ENCODE results near the gene HIP1. TPM values are rescaled to one million over a fixed set of nuclear protein-coding genes. Genes with fewer than 3 reads are reported as not detected.

Gene HIP1
- total and polyA plus RNA-seq, 2 of the 13 experiments (the other 11 are each of a cell fraction or from before 2014, with no cell fraction given): 4.5 to 6.2 TPM

- in situ Hi-C loops (cut with HindIII; ENCODE audit: extremely low pct_ligation_motif_present, low pct_unique_long_range_greater_than_20kb): no loop called here
- Histone ChIP-seq H4K20me1 (ENCODE audit: insufficient read depth, low read length) (no peaks in the 10 kb centered on the region), H2AFZ (ENCODE audit: low read length) (no peak overlapping the region), H3K4me1 (ENCODE audit: insufficient read depth, low read length) (peaks cover 30% of the 10 kb centered on the region), H3K27ac (ENCODE audit: extremely low read length, insufficient read depth, low read length) (no peak overlapping the region), H3K9me3 (ENCODE audit: low read length) (no peaks in the 10 kb centered on the region), H3K36me3 (replicated peaks in 1 of 2; ENCODE audit: control insufficient read depth in 1 of 2, insufficient read depth in 2 of 2, low read length in 2 of 2) (no peaks in the 10 kb centered on the region), H3K9ac (ENCODE audit: insufficient read depth, low read depth, low read length) (no peak overlapping the region), H3K4me2 (ENCODE audit: low read depth, low read length) (no peak overlapping the region), H3K27me3 (ENCODE audit: control insufficient read depth in 1 of 2, insufficient read depth in 2 of 2, low read length in 2 of 2) (no peaks in the 10 kb centered on the region), H3K4me3 (replicated peaks in 1 of 3; ENCODE audit: insufficient read depth in 1 of 3, low read depth in 2 of 3, low read length in 3 of 3) (no peak overlapping the region), H3K79me2 (ENCODE audit: insufficient read depth, low read length) (no peaks in the 10 kb centered on the region)
- intact Hi-C loops (cut with micrococcal nuclease; ENCODE audit: unreplicated experiment): no loop called here
- ATAC-seq (no peak), FAIRE-seq (no peak), DNase-seq (ENCODE audit: low spot score) (peak; percentile 37)
- BruUV-seq (replicated peaks): no TSS peak
- 3% methylated on average over 1 of the region's 1 CpG for WGBS (ENCODE audit: low lambda C conversion rate)
- POLR2A ChIA-PET: no interaction called here
- CTCF ChIA-PET (ENCODE audit: low intra/inter-chr PET ratio, low total read pairs): no interaction called here
- no peak for TF ChIP-seq ZBTB8A (CRISPR knock-in tag; IDR thresholded peaks at IDR 0.05; ENCODE audit: borderline replicate concordance, low read depth)
- TF ChIP-seq DZIP1 (CRISPR knock-in tag; IDR thresholded peaks at IDR 0.05): no peak
- 0 out of 2 replicates have a peak, but pooled peaks have one; percentile 39 for TF ChIP-seq SAP130 (CRISPR knock-in tag; IDR thresholded peaks at IDR 0.05; ENCODE audit: low read depth)
- peak; percentile 56 for TF ChIP-seq NR2F6 (IDR thresholded peaks at IDR 0.05)
- peak; percentile 52; the same call in 1 of the 2 replicates for TF ChIP-seq NR2F6 (CRISPR knock-in tag; IDR thresholded peaks at IDR 0.05)
- TF ChIP-seq HINFP (CRISPR knock-in tag; IDR thresholded peaks at IDR 0.05; ENCODE audit: low read depth): no peak
- no peak for TF ChIP-seq TFE3 (CRISPR knock-in tag; IDR thresholded peaks at IDR 0.05)
- peak; percentile 65; the same call in 1 of the 2 replicates for TF ChIP-seq PITX1 (CRISPR knock-in tag; IDR thresholded peaks at IDR 0.05)
- no peak for TF ChIP-seq HOXA5 (CRISPR knock-in tag; IDR thresholded peaks at IDR 0.05)
- TF ChIP-seq TFAP4 (IDR thresholded peaks at IDR 0.05; ENCODE audit: borderline replicate concordance, low read depth): peak; percentile 56; the same call in 1 of the 2 replicates
- 0 out of 2 replicates have a peak, but pooled peaks have one; percentile 22 for TF ChIP-seq HDAC2 (CRISPR knock-in tag; IDR thresholded peaks at IDR 0.05)
- 0 out of 2 replicates have a peak, but pooled peaks have one; percentile 28 for TF ChIP-seq PAXIP1 (CRISPR knock-in tag; conservative IDR thresholded peaks at IDR 0.05)
- no peak for TF ChIP-seq ARID3A (IDR thresholded peaks at IDR 0.05; ENCODE audit: low read depth, low read length)
These were observed 86.0 kb downstream of the HIP1 start for GRCh38 chr7:75652788-75653187.

All from HepG2 (cell line).